Measurements from ENCODE around the gene SART3.

The SART3 gene

GRCh38 chr12:108560752-108561719, at the start of gene SART3:
Gene SART3 (minus strand): TSS chr12:108561173. CDS start chr12:108561154, 19 bp downstream.
- DNase-seq (ENCODE audit: low spot score) = peak; percentile 91

GRCh38 chr12:108610336-108610815, 49.4 kb upstream of the SART3 start:
- no peak for DNase-seq (ENCODE audit: low spot score)

GRCh38 chr12:108609537-108610335, 48.8 kb upstream of the SART3 start:
- no peak for DNase-seq (ENCODE audit: low spot score)

GRCh38 chr12:108608616-108609015, 47.6 kb upstream of the SART3 start:
- no peak for DNase-seq (ENCODE audit: low spot score)

GRCh38 chr12:108607981-108608600, 47.1 kb upstream of the SART3 start:
- no peak for DNase-seq (ENCODE audit: low spot score)

- no peak for DNase-seq (ENCODE audit: low spot score)
Observed at GRCh38 chr12:108606492-108606891, 45.5 kb upstream of the SART3 start.

- DNase-seq (ENCODE audit: low spot score) = no peak
Observed at GRCh38 chr12:108605690-108606406, 44.9 kb upstream of the SART3 start.

GRCh38 chr12:108605000-108605689, 44.2 kb upstream of the SART3 start:
- DNase-seq (ENCODE audit: low spot score) = peak; percentile 82

- no peak for DNase-seq (ENCODE audit: low spot score)
Observed at GRCh38 chr12:108604208-108604941, 43.4 kb upstream of the SART3 start.

GRCh38 chr12:108603743-108604142, 42.8 kb upstream of the SART3 start:
- DNase-seq (ENCODE audit: low spot score) = no peak

- no peak for DNase-seq (ENCODE audit: low spot score)
Observed at GRCh38 chr12:108602976-108603704, 42.2 kb upstream of the SART3 start.

GRCh38 chr12:108602209-108602705, 41.3 kb upstream of the SART3 start:
- no peak for DNase-seq (ENCODE audit: low spot score)

GRCh38 chr12:108600702-108601007, 39.7 kb upstream of the SART3 start:
- no peak for DNase-seq (ENCODE audit: low spot score)

- DNase-seq (ENCODE audit: low spot score) = no peak
Observed at GRCh38 chr12:108599948-108600701, 39.2 kb upstream of the SART3 start.

GRCh38 chr12:108599541-108599940, 38.6 kb upstream of the SART3 start:
- no peak for DNase-seq (ENCODE audit: low spot score)

- no peak for DNase-seq (ENCODE audit: low spot score)
Observed at GRCh38 chr12:108598553-108599250, 37.7 kb upstream of the SART3 start.

GRCh38 chr12:108597559-108598471, 36.8 kb upstream of the SART3 start, which contains the start of gene TMEM119:
Gene TMEM119 (minus strand): TSS chr12:108598084. CDS start chr12:108592383, 5,701 bp downstream.
- DNase-seq (ENCODE audit: low spot score) = no peak

Measured in kidney tubule cell (primary cell).